HCT116 (cell line): ENCODE data around the gene CCDC92. TPM values are rescaled to one million over a fixed set of nuclear protein-coding genes. Genes with fewer than 3 reads are reported as not detected.

Source experiments
- ATAC-seq: fragments of 200-7000 bp; cut with Tn5 transposase; 2 replicates; pipeline ENCODE4 v1.9.1; 2020; ENCODE audit warnings: mild to moderate bottlenecking, moderate library complexity
- BruUV-seq: library from RNA; stranded (reverse); fragments of 400-500 nt; replicated peaks from 2 replicates; lab custom pipeline; 2021; lab: Mats Ljungman, UMichigan
- CTCF ChIA-PET: fragments of 300-600 bp; sonication (Branson Sonifier 250); formaldehyde crosslinking; loops from one replicate; lab custom pipeline; 2021; ENCODE audit warnings: antibody characterized with exemption; lab: Charles Lee
- POLR2A ChIA-PET: fragments of 300-600, 350-600 bp; sonication (Branson Sonifier 250); formaldehyde crosslinking; loops from one replicate; lab custom pipeline; 2021; ENCODE audit warnings: antibody characterized with exemption; lab: Charles Lee
- RAD21 ChIA-PET, 2 experiments: fragments of 300-600 bp; sonication (Branson Sonifier 250); formaldehyde crosslinking; loops; one replicate each; lab custom pipeline; 2023; ENCODE audit warnings: low total read pairs in 2 of 2; ENCODE audit not compliant: uncharacterized antibody in 2 of 2, unreplicated experiment in 2 of 2, low non-redundant PET in 1 of 2; lab: Charles Lee
- DNase-seq: peaks from one replicate; pipeline ENCODE4 v3.0.0-alpha.2; 2010; ENCODE audit warnings: low read depth, low spot score
- H2AFZ ChIP-seq: fragments of 200-600 bp; shearing (Covaris generic), sonication (generic); 2 replicates; pipeline ENCODE4 v1.6.1; 2017; ENCODE audit warnings: low read depth, mixed run types, mixed read lengths, antibody characterized with exemption, low read length; ENCODE audit not compliant: poor library complexity, severe bottlenecking
- H3K27ac ChIP-seq: 2 replicates; pipeline ENCODE4 v1.5.1; 2012; ENCODE audit warnings: low read depth, low read length
- H3K27me3 ChIP-seq: fragments of 200-600 bp; sonication (generic); 2 replicates; pipeline ENCODE4 v1.6.1; 2016; ENCODE audit warnings: mixed run types, low read length, mixed read lengths; ENCODE audit not compliant: insufficient read depth
- H3K36me3 ChIP-seq, 2 experiments: fragments of 200-500 bp in 1 of 2; fragments of 200-600 bp in 1 of 2; sonication (Bioruptor generic) in 1 of 2; sonication (generic) in 1 of 2; 2 replicates each; pipeline versions ENCODE4 v1.5.1 to v1.6.1; 2014 to 2016; ENCODE audit warnings: low read length in 2 of 2, inconsistent platforms in 1 of 2, mixed read lengths in 1 of 2, mixed run types in 1 of 2; ENCODE audit not compliant: insufficient read depth in 2 of 2, control insufficient read depth in 1 of 2
- H3K4me1 ChIP-seq, 2 experiments: fragments of 200-600 bp in 1 of 2; sonication (generic) in 1 of 2; 2 replicates each; pipeline versions ENCODE4 v1.5.1 to v1.6.1; 2012 to 2017; ENCODE audit warnings: low read length in 2 of 2, inconsistent platforms in 1 of 2, mild to moderate bottlenecking in 1 of 2, mixed read lengths in 1 of 2, mixed run types in 1 of 2, moderate library complexity in 1 of 2; ENCODE audit not compliant: insufficient read depth in 2 of 2, control insufficient read depth in 1 of 2
- H3K4me2 ChIP-seq: fragments of 200-600 bp; sonication (generic); 2 replicates; pipeline ENCODE4 v1.6.1; 2017; ENCODE audit warnings: mixed run types, low read length, mixed read lengths
- H3K4me3 ChIP-seq, 2 experiments: fragments of 200-600 bp in 1 of 2; sonication (generic) in 1 of 2; replicated peaks in 1 of 2; 2 replicates each; pipeline ENCODE4 v1.5.1; 2011 to 2016; ENCODE audit warnings: low read length in 2 of 2, control low read depth in 1 of 2, low read depth in 1 of 2, mild to moderate bottlenecking in 1 of 2, mixed read lengths in 1 of 2, mixed run types in 1 of 2
- H3K79me2 ChIP-seq: fragments of 200-600 bp; sonication (generic); 2 replicates; pipeline ENCODE4 v1.6.1; 2017; ENCODE audit warnings: mild to moderate bottlenecking, mixed run types, low read length, moderate library complexity, mixed read lengths; ENCODE audit not compliant: insufficient read depth
- H3K9ac ChIP-seq: fragments of 200-600 bp; sonication (generic); 2 replicates; pipeline ENCODE4 v1.6.1; 2016; ENCODE audit warnings: low read length, mixed read lengths
- H3K9me2 ChIP-seq: fragments of 200-600 bp; sonication (generic), shearing (Covaris generic); 2 replicates; pipeline ENCODE4 v1.6.1; 2017; ENCODE audit warnings: mixed run types, mild to moderate bottlenecking, moderate library complexity; ENCODE audit not compliant: insufficient read depth
- H3K9me3 ChIP-seq, 2 experiments: fragments of 200-500 bp in 1 of 2; fragments of 200-600 bp in 1 of 2; sonication (Bioruptor generic) in 1 of 2; sonication (generic) in 1 of 2; 2 replicates each; pipeline ENCODE4 v1.6.1; 2014 to 2017; ENCODE audit warnings: low read length in 2 of 2, mixed read lengths in 2 of 2, inconsistent platforms in 1 of 2, low read depth in 1 of 2, mild to moderate bottlenecking in 1 of 2, mixed run types in 1 of 2, moderate library complexity in 1 of 2; ENCODE audit not compliant: control insufficient read depth in 1 of 2, insufficient read depth in 1 of 2
- H4K20me1 ChIP-seq: fragments of 200-600 bp; sonication (generic), shearing (Covaris generic); 2 replicates; pipeline ENCODE4 v1.6.1; 2017; ENCODE audit warnings: mixed run types, mild to moderate bottlenecking, moderate library complexity; ENCODE audit not compliant: insufficient read depth
- CEBPB ChIP-seq: IDR thresholded peaks from 2 replicates; pipeline ENCODE4 v1.6.1; 2012; ENCODE audit warnings: low read depth
- EGR1 ChIP-seq: IDR thresholded peaks from 2 replicates; pipeline ENCODE4 v1.6.1; 2012; ENCODE audit warnings: low read depth
- EZH2 ChIP-seq: fragments of 200-600 bp; sonication (generic); IDR thresholded peaks from 2 replicates; pipeline ENCODE4 v1.6.1; 2017; ENCODE audit warnings: antibody characterized with exemption, mixed run types
- FOSL1 ChIP-seq: IDR thresholded peaks from 2 replicates; pipeline ENCODE4 v1.6.1; 2012; ENCODE audit warnings: low read depth
- POLR2A ChIP-seq: IDR thresholded peaks from 2 replicates; pipeline ENCODE4 v1.7.0; 2011; ENCODE audit warnings: borderline replicate concordance; ENCODE audit not compliant: insufficient read depth, insufficient read length; ENCODE audit errors: extremely low read depth
- POLR2AphosphoS5 ChIP-seq: IDR thresholded peaks from 2 replicates; pipeline ENCODE4 v1.6.1; 2011; ENCODE audit warnings: mild to moderate bottlenecking, low read depth, low read length, moderate library complexity
- SIN3A ChIP-seq: IDR thresholded peaks from 2 replicates; pipeline ENCODE4 v1.6.1; 2012; ENCODE audit warnings: low read depth
- SP1 ChIP-seq: IDR thresholded peaks from 2 replicates; pipeline ENCODE4 v1.6.1; 2012; ENCODE audit warnings: low read depth
- TCF7L2 ChIP-seq: IDR thresholded peaks from 2 replicates; pipeline ENCODE4 v1.7.0; 2011; ENCODE audit warnings: borderline replicate concordance, inconsistent platforms; ENCODE audit not compliant: insufficient read depth, insufficient read length; ENCODE audit errors: extremely low read depth
- YY1 ChIP-seq: IDR thresholded peaks from 2 replicates; pipeline ENCODE4 v1.6.1; 2011; ENCODE audit warnings: low read length, low read depth, moderate library complexity, mild to moderate bottlenecking; ENCODE audit not compliant: insufficient replicate concordance; ENCODE audit errors: extremely low read depth
- ZFX ChIP-seq: fragments of 450-650 bp; IDR thresholded peaks from 2 replicates; pipeline ENCODE4 v1.6.1; 2017
- ZNF274 ChIP-seq: fragments of 200-500 bp; sonication (Bioruptor generic); IDR thresholded peaks from 2 replicates; pipeline ENCODE4 v1.6.1; 2014; ENCODE audit warnings: mild to moderate bottlenecking, low read depth, low read length, inconsistent platforms
- intact Hi-C: fragments of 100-400 bp; cut with micrococcal nuclease; formaldehyde crosslinking; loops from 2 replicates; pipeline ENCODE4 v1.10.0; 2022
- total RNA-seq: library from RNA; stranded (reverse); gene quantifications from one replicate; pipeline ENCODE4 v1.2.1, GENCODE V29; 2021; ENCODE audit not compliant: unreplicated experiment
- TF ChIP-seq, protein P1 (sequence below): IDR thresholded peaks from 2 replicates; pipeline ENCODE4 v1.6.1; 2012
- TF ChIP-seq, protein P2 (sequence below): IDR thresholded peaks from 2 replicates; pipeline ENCODE4 v1.6.1; 2011; ENCODE audit warnings: mild to moderate bottlenecking, low read length, moderate library complexity; ENCODE audit not compliant: insufficient replicate concordance; ENCODE audit errors: extremely low read depth
- TF ChIP-seq, protein P3 (sequence below), 3 experiments: fragments of 200-600 bp in 1 of 3; sonication (generic) in 1 of 3; IDR thresholded peaks in 2 of 3; conservative IDR thresholded peaks in 1 of 3; 2 replicates each; pipeline ENCODE4 v1.5.1; 2012 to 2017; ENCODE audit warnings: low read depth in 2 of 3, low read length in 2 of 3, antibody characterized with exemption in 1 of 3, borderline replicate concordance in 1 of 3, control low read depth in 1 of 3, mild to moderate bottlenecking in 1 of 3, mixed read lengths in 1 of 3, mixed run types in 1 of 3, moderate library complexity in 1 of 3; ENCODE audit not compliant: insufficient read depth in 1 of 3
- TF ChIP-seq, protein P4 (sequence below): IDR thresholded peaks from 2 replicates; pipeline ENCODE4 v1.6.1; 2012; ENCODE audit warnings: low read depth

The CCDC92 gene
- total RNA-seq, 1 experiment from 2014 or later: 9.7 TPM

DNA sequence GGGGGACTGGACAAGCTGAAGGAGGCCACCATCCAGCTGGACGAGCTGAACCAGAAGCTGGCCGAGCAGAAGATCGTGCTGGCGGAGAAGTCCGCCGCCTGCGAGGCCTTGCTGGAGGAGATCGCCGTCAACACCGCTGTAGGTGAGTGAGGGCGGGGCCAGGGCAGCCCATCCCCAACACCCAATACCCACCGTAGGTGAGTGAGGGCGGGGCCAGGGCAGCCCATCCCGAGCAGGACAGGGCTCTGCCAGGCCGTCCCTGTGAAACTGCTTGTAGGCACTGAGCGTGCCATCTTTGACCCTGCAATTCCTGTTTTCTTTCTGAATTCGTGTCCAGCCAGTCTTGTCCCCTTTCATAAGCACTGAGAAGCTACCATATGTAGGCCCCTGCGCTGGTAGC is 74.0 kb downstream of the CCDC92 start:
- Histone ChIP-seq H3K9me3 (no peaks in the 10 kb centered on the region), H3K4me1 (peaks cover 25 to 30% of the 10 kb centered on the region in 2 experiments), H3K9ac (no peak overlapping the region), H2AFZ (no peak overlapping the region), H3K4me3 (no peak overlapping the region), H3K36me3 (no peaks in the 10 kb centered on the region), H3K27ac (no peak overlapping the region), H3K4me2 (no peak overlapping the region), H3K9me2 (no peaks in the 10 kb centered on the region), H4K20me1 (no peaks in the 10 kb centered on the region), H3K27me3 (no peaks in the 10 kb centered on the region), H3K79me2 (no peaks in the 10 kb centered on the region)
- ChIA-PET RAD21 (no interaction called here), POLR2A (no interaction called here), CTCF (no interaction called here)
- no peak for ATAC-seq
- TF ChIP-seq, protein P1, sequence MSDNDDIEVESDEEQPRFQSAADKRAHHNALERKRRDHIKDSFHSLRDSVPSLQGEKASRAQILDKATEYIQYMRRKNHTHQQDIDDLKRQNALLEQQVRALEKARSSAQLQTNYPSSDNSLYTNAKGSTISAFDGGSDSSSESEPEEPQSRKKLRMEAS: no peak
- TF ChIP-seq EZH2 (no peak), SP1 (no peak), CEBPB (no peak), ZFX (no peak), POLR2AphosphoS5 (no peak), FOSL1 (no peak), SIN3A (no peak), ZNF274 (no peak), POLR2A (no peak), TCF7L2 (no peak), YY1 (no peak), EGR1 (no peak)
- TF ChIP-seq, protein P2, sequence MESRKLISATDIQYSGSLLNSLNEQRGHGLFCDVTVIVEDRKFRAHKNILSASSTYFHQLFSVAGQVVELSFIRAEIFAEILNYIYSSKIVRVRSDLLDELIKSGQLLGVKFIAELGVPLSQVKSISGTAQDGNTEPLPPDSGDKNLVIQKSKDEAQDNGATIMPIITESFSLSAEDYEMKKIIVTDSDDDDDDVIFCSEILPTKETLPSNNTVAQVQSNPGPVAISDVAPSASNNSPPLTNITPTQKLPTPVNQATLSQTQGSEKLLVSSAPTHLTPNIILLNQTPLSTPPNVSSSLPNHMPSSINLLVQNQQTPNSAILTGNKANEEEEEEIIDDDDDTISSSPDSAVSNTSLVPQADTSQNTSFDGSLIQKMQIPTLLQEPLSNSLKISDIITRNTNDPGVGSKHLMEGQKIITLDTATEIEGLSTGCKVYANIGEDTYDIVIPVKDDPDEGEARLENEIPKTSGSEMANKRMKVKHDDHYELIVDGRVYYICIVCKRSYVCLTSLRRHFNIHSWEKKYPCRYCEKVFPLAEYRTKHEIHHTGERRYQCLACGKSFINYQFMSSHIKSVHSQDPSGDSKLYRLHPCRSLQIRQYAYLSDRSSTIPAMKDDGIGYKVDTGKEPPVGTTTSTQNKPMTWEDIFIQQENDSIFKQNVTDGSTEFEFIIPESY: no peak
- TF ChIP-seq, protein P3, sequence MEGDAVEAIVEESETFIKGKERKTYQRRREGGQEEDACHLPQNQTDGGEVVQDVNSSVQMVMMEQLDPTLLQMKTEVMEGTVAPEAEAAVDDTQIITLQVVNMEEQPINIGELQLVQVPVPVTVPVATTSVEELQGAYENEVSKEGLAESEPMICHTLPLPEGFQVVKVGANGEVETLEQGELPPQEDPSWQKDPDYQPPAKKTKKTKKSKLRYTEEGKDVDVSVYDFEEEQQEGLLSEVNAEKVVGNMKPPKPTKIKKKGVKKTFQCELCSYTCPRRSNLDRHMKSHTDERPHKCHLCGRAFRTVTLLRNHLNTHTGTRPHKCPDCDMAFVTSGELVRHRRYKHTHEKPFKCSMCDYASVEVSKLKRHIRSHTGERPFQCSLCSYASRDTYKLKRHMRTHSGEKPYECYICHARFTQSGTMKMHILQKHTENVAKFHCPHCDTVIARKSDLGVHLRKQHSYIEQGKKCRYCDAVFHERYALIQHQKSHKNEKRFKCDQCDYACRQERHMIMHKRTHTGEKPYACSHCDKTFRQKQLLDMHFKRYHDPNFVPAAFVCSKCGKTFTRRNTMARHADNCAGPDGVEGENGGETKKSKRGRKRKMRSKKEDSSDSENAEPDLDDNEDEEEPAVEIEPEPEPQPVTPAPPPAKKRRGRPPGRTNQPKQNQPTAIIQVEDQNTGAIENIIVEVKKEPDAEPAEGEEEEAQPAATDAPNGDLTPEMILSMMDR (IDR thresholded peaks at IDR 0.05 in 2 of 3, conservative IDR thresholded peaks at IDR 0.05 in 1 of 3; ENCODE audit: borderline replicate concordance in 1 of 3, insufficient read depth in 1 of 3, low read depth in 2 of 3, low read length in 2 of 3): no peak
- TF ChIP-seq, protein P4, sequence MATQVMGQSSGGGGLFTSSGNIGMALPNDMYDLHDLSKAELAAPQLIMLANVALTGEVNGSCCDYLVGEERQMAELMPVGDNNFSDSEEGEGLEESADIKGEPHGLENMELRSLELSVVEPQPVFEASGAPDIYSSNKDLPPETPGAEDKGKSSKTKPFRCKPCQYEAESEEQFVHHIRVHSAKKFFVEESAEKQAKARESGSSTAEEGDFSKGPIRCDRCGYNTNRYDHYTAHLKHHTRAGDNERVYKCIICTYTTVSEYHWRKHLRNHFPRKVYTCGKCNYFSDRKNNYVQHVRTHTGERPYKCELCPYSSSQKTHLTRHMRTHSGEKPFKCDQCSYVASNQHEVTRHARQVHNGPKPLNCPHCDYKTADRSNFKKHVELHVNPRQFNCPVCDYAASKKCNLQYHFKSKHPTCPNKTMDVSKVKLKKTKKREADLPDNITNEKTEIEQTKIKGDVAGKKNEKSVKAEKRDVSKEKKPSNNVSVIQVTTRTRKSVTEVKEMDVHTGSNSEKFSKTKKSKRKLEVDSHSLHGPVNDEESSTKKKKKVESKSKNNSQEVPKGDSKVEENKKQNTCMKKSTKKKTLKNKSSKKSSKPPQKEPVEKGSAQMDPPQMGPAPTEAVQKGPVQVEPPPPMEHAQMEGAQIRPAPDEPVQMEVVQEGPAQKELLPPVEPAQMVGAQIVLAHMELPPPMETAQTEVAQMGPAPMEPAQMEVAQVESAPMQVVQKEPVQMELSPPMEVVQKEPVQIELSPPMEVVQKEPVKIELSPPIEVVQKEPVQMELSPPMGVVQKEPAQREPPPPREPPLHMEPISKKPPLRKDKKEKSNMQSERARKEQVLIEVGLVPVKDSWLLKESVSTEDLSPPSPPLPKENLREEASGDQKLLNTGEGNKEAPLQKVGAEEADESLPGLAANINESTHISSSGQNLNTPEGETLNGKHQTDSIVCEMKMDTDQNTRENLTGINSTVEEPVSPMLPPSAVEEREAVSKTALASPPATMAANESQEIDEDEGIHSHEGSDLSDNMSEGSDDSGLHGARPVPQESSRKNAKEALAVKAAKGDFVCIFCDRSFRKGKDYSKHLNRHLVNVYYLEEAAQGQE: no peak
- no TSS peak for BruUV-seq
- DNase-seq: no peak
- intact Hi-C loops: no loop called here
